A549 (cell line): ENCODE data around the gene BBS4.

Experiments used
- CHD4 ChIP-seq: fragments of 200-600 bp; sonication (generic); IDR thresholded peaks from 2 replicates; pipeline ENCODE4 v1.6.1; 2016; ENCODE audit warnings: antibody characterized with exemption, mild to moderate bottlenecking, borderline replicate concordance
- CTCF ChIP-seq: fragments of >200 bp; sonication (Bioruptor Twin); formaldehyde crosslinking; IDR thresholded peaks from 3 replicates; pipeline ENCODE4 v1.5.1; 2016
- FOXS1 ChIP-seq: fragments of 250-450 bp; sonication (Bioruptor Pico); IDR thresholded peaks from 2 replicates; pipeline ENCODE4 v1.5.0; 2020; ENCODE audit warnings: mild to moderate bottlenecking, moderate library complexity
- JUN ChIP-seq, 2 experiments: fragments of >200 bp; sonication (Bioruptor Twin); formaldehyde crosslinking; IDR thresholded peaks; 2 replicates in 1 of 2; 3 replicates in 1 of 2; pipeline ENCODE4 v1.6.1; 2016 to 2017
- MAX ChIP-seq: IDR thresholded peaks from 2 replicates; pipeline ENCODE4 v1.6.1; 2012
- NR3C1 ChIP-seq: fragments of >200 bp; sonication (Bioruptor Twin); formaldehyde crosslinking; IDR thresholded peaks from 3 replicates; pipeline ENCODE4 v1.6.1; 2017
- POLR2A ChIP-seq: IDR thresholded peaks from 2 replicates; pipeline ENCODE4 v1.6.1; 2012; ENCODE audit warnings: mild to moderate bottlenecking, low read length
- RCOR1 ChIP-seq: fragments of 150-350 bp; IDR thresholded peaks from 2 replicates; pipeline ENCODE4 v1.6.1; 2014; ENCODE audit warnings: antibody characterized with exemption, low read length, low read depth
- SREBF2 ChIP-seq: fragments of 450-650 bp; IDR thresholded peaks from 2 replicates; pipeline ENCODE4 v1.6.1; 2014; ENCODE audit warnings: mild to moderate bottlenecking, moderate library complexity

- TF ChIP-seq CHD4: no peak
- no peak for TF ChIP-seq RCOR1
- no peak for TF ChIP-seq CTCF
- no peak for TF ChIP-seq JUN (IDR thresholded peaks at IDR 0.05)
- TF ChIP-seq MAX: no peak
- no peak for TF ChIP-seq POLR2A
- TF ChIP-seq SREBF2: no peak
- TF ChIP-seq NR3C1: no peak
- no peak for TF ChIP-seq FOXS1
These were observed 80.8 kb downstream of the BBS4 start for GRCh38 chr15:72766780-72767179.
